ENCODE data around the gene PDZD2.

DNA sequence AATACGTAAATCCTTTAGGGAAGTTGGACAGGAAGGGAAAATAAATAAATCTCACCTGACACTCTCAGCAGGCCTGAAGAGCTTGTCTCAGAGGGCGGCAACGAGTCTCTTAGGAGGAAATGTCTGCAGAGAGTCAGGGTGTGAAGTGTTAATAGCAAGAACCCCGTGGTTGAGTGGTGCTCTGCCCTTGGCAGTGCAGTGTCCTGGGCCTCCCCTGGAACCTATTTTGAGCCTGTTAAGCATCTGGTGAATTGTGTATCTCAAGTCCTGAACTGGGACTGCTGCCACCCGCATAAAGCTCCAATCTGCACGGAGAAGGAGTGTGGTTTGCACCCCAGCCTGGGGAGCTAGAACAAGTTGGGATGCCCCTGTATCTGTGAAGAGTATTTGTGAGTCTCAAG lies 323.4 kb downstream of the PDZD2 start:
- no peak for TF ChIP-seq EZH2 (IDR thresholded peaks at IDR 0.05; ENCODE audit: borderline replicate concordance)
- TF ChIP-seq, protein P1, sequence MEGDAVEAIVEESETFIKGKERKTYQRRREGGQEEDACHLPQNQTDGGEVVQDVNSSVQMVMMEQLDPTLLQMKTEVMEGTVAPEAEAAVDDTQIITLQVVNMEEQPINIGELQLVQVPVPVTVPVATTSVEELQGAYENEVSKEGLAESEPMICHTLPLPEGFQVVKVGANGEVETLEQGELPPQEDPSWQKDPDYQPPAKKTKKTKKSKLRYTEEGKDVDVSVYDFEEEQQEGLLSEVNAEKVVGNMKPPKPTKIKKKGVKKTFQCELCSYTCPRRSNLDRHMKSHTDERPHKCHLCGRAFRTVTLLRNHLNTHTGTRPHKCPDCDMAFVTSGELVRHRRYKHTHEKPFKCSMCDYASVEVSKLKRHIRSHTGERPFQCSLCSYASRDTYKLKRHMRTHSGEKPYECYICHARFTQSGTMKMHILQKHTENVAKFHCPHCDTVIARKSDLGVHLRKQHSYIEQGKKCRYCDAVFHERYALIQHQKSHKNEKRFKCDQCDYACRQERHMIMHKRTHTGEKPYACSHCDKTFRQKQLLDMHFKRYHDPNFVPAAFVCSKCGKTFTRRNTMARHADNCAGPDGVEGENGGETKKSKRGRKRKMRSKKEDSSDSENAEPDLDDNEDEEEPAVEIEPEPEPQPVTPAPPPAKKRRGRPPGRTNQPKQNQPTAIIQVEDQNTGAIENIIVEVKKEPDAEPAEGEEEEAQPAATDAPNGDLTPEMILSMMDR (IDR thresholded peaks at IDR 0.05; ENCODE audit: poor library complexity): no peak
- TF ChIP-seq EZH2phosphoT487 (IDR thresholded peaks at IDR 0.05; ENCODE audit: low read depth, severe bottlenecking, unreplicated experiment): no peak

Data from hepatocyte (in vitro differentiated cells).